K562 treated with DMSO at 1 percent for 48 hours (cell line): ENCODE data around the gene RARB. TPM values are rescaled to one million over a fixed set of nuclear protein-coding genes. Genes with fewer than 3 reads are reported as not detected.

Experiments
- total RNA-seq: library from RNA; unstranded; fragments of 300-600 nt; gene quantifications from 2 replicates; pipeline ENCODE4 v1.2.3, GENCODE V29; 2022; ENCODE audit warnings: low replicate concordance; ENCODE audit errors: extremely low read depth

RARB gene
- not detected in 2 replicates for total RNA-seq

DNA sequence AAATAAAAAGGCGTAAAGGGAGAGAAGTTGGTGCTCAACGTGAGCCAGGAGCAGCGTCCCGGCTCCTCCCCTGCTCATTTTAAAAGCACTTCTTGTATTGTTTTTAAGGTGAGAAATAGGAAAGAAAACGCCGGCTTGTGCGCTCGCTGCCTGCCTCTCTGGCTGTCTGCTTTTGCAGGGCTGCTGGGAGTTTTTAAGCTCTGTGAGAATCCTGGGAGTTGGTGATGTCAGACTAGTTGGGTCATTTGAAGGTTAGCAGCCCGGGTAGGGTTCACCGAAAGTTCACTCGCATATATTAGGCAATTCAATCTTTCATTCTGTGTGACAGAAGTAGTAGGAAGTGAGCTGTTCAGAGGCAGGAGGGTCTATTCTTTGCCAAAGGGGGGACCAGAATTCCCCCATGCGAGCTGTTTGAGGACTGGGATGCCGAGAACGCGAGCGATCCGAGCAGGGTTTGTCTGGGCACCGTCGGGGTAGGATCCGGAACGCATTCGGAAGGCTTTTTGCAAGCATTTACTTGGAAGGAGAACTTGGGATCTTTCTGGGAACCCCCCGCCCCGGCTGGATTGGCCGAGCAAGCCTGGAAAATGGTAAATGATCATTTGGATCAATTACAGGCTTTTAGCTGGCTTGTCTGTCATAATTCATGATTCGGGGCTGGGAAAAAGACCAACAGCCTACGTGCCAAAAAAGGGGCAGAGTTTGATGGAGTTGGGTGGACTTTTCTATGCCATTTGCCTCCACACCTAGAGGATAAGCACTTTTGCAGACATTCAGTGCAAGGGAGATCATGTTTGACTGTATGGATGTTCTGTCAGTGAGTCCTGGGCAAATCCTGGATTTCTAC lies at the start of gene RARB:
RARB (plus strand) TSS at position 322 of the 847 bp plus-strand sequence; CDS start at position 791, 469 bp downstream.

Other genes starting within 250 kb of the RARB start
- not detected in 2 replicates for gene TOP2B, start 236.6 kb downstream of the RARB start, total RNA-seq